Measurements from ENCODE around the gene FCRL6.

The FCRL6 gene, protein sequence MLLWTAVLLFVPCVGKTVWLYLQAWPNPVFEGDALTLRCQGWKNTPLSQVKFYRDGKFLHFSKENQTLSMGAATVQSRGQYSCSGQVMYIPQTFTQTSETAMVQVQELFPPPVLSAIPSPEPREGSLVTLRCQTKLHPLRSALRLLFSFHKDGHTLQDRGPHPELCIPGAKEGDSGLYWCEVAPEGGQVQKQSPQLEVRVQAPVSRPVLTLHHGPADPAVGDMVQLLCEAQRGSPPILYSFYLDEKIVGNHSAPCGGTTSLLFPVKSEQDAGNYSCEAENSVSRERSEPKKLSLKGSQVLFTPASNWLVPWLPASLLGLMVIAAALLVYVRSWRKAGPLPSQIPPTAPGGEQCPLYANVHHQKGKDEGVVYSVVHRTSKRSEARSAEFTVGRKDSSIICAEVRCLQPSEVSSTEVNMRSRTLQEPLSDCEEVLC

DNA sequence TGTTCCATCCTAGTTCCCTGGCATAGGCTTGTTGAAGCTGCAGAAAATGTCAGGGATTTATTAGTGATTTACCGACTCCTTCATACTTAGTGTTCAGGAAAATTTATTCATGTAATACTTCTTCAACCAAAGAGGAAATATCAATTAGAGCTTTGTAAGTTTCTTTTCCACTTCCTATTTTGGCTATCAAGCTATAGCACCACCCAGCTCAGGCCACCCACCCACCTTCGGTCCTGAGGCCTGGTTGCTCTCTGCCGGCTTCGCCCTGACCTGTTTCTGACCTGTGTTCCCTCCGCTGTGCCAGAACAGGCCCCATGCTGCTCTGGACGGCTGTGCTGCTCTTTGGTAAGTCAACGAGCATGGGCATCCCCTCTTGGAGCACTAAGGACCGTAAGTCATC is at the start of gene FCRL6:
TSS of gene FCRL6 (plus strand) at position 250 of the 400 bp plus-strand sequence. CDS start at position 315, 65 bp downstream.
- no peak for DNase-seq (ENCODE audit: low read depth)

DNA sequence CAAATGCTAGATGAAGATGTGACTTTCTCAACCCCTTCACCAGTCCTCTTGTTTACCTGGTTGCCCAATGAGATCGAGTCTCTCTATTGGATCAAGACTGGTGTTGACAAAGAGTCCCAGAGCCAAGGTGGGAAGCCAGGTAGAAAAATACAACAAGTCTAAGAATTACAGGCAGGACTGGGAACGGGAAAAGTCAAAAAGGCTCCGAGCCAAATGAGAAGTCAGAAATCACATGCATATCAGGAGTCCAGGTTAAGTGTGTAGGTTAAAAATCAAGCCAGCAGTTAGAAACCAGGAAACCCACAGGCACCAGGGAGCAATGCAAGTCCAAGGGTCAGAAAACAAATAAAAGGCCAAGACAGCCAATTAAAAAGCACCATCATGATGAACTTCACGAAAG is 48.8 kb upstream of the FCRL6 start:
- no peak for DNase-seq (ENCODE audit: low read depth)

DNA sequence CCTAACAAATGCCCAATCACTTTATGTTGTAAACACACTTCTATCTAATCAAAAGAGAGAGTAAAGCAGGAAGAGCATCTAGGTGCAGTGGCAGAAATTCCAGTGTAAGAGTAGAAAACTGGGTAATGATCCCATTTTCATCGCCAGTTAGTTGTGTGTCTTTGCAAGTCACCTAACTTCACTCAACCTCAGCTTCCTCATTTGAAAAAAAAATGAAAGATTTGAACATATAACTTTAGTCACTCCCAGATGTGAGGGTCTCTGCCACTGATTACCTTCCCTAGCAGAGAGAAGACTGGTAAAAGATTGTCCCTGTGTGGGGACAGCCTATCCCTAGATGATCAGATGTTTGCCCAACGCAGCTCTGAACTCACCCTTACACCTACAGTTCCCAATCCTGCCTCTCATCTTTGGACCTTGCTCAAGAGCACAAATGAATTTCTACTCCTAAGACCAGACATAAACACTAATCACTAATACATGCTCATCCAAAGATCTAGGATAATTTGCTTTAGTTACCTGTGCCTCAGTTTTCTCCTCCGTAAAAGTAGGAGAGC is 46.6 kb upstream of the FCRL6 start:
- DNase-seq (ENCODE audit: low read depth): no peak

DNA sequence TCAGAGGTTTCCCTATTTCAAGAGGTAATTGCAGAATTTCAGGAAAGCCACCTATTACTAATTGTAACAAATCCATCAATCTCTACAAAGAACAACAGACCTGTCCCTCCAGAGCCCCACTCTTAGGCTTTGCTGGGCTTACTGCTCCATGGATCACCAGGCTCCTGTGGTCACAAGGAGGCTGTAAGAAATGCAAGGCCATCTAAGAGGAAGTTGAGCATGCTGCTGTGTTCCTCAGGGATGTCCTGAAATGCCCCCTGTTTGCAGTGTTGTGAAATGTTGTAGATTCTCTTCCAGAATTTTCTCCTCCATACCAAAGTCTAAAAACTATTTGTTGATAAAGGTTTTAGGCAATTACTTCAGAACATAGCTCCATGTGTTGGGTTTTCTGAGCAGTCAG is 45.8 kb upstream of the FCRL6 start:
- DNase-seq (ENCODE audit: low read depth): no peak

DNA sequence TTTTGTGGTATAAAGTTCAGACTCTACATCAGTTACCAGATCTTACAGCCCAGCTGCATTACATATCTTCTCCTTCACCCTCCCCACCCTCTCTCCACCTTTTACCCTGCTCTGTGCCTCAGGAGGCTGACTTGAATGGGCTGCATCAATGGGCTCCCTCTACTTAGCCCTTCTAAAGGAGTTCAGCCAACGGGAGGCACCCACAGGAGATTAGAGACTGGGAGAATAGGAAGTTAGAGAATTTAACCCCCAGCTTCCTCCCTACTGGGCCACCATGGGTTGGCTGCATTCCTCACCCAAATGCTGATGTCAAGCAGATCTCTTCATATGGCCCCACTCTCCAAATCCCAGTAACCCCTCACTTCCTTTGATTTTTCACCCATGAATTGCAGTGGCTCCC is 38.5 kb upstream of the FCRL6 start:
- DNase-seq (ENCODE audit: low read depth): no peak

DNA sequence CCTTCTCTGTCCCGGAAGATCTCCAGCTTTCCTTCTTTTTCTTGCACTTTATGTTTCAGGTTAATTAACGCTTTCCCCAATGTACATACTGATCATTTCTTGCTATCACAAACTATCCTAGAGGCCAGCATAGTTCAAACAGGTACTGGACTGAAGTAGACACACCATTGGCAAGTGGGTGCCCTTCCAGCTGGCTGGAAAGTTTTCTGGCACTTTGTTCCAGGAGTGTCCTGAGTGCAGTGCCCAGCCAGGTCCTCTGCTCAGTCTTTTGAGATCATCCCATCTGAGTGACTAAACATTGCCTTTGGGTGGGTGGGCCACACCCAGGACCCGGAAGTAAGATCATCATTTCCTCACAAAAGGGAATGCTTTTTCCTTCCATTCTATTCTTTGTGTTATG is 36.4 kb upstream of the FCRL6 start:
- no peak for DNase-seq (ENCODE audit: low read depth)

DNA sequence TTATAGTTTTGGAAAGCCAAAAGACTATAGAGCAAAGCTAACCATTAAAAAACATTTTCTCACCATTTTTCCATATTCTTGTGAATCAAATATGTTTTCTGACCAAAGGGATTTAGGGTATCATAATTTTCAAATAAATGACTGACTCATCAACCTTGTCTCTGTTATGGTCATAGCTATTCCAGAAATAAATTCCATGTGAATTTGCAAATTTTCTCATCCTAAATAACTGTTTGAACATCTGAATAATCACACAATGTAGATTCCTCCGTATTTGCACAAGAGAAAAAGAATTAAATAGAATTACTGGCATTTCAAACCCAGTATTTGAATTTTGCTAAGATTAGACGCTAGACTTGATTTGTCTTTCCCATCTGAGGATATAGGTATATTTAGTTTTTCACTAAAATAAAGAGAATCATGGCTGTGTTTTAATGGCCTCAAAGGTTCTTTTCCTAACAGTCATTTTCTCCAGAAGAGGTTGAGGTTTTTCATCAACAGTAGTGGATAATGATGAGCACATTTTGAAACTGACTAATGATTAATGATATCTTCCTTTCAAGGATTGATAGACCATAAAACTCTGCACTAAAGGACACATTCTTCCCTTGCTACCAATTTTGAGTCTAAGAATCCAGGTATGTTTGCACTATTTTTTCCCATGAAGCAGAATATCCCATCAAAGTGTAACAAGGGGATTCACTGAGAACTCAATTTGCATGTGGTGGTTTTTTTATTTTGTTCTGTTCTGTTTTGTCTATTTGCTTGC is 30.8 kb upstream of the FCRL6 start:
- DNase-seq (ENCODE audit: low read depth): no peak

DNA sequence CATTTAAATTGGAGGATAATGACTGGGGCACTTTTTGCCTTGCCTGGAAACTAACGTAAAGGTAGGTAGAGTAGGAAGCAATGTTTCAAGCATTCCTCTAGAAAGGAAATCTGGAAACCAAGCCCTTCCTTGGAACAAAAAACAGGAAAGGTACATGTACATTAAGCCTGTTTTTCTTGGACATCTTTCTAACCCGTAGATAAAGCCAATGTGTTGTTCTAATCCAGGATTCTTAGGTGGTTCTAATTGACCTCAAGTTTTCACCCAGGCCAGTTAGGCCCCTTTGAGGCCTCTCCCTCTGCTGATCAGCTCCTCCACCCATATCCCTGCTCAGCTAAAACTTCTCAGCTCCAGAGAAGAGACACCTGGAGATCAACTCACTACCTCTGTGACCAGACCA is 27.7 kb upstream of the FCRL6 start:
- DNase-seq (ENCODE audit: low read depth): no peak

DNA sequence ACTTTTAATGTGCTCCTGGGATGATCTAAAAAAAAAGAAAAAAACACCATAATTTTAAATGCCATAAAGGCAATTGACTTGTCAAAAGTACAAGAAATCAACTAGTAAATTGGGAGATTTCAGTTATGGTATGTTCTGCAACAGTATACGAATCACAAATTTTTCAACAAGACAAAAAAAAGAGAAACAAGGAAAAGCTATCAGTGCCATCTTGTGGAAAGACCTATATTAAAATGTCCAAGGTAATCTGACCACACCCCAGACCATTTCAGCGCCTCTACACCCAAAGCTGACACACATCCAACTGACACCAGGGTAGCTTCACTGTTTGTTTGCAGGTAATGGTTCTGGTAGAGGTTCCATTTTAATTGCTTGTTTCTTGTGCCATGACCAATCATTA is 26.4 kb upstream of the FCRL6 start:
- DNase-seq (ENCODE audit: low read depth): peak; percentile 50

DNA sequence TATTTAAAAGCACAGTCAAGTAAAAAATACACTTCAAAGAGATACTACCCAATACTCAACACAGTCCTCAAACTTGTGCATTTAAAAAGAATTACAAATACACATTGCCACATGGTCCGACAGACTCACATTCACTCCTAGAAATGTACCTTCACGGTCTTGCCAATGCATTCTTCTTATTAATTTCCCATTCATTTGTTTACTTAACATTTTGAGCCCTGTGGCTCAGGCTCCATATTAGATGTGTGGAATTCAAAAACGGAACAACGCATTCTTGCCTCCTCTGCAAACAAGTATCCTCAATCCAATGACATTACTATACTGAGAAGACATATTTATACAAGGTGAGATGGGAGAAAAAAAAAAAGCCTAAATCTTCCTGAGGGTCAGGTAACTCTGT is 23.9 kb upstream of the FCRL6 start:
- no peak for DNase-seq (ENCODE audit: low read depth)

DNA sequence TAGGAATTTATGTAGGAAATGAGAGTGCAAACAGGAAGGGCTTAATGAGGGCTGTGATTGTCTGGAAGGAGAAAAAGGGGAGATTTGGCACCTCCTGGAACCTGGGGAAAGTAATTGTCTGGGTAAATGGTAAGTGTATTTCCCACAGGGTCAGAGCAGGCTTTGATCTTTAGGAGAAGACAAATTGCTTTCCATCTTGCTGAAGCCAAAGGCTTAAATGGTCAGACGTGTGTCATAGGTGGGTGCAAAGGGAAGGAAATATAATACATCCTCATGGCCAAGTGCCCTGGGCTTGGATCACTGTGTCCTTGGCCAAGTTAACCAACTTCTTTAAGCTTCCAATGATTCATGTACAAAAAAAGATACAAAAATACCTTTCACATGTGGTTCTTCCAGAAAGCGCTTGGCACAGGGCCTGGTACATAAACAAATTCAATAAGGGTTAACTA is 22.7 kb upstream of the FCRL6 start:
- DNase-seq (ENCODE audit: low read depth): peak; percentile 44

DNA sequence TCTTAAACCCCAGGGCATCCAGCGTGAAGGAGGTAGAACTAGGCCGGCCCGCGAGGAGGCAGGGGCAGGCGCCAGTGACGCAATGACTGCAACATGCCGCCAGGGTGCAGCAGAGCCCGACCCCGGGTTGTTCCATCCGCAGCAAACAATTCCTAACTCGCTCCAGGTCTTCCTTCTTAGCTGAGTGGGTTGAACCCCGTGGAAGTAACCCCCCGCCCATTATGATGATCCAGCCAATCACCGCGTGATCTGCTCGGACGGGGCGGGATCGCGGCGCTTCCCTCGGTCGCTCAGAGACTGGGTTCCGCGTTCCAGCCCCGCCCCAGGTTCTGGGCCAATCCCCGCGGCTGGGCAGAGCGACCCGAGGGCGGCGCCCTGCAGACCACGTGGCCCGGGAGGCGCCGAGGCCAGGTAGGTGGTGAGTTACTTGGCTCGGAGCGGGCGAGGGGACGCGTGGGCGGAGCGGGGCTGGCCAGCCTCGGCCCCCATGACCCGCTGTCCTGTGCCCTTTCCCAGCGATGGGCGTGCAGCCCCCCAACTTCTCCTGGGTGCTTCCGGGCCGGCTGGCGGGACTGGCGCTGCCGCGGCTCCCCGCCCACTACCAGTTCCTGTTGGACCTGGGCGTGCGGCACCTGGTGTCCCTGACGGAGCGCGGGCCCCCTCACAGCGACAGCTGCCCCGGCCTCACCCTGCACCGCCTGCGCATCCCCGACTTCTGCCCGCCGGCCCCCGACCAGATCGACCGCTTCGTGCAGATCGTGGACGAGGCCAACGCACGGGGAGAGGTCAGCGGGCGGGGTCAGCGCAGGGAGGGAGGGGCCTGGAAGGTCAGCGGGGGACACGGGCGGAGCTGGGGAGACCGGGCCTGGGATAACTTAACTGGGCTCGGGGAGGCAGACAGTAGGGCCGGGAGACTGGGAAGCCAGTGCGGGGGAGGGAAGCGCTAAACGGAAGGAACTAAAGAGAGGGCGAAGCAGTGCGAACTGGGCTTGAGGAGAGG is 21.3 kb upstream of the FCRL6 start, which contains the start of gene DUSP23:
TSS of gene DUSP23 (plus strand) at position 380 of the 1,000 bp plus-strand sequence. CDS start at position 519, 139 bp downstream.
- peak; percentile 96 for DNase-seq (ENCODE audit: low read depth)

DNA sequence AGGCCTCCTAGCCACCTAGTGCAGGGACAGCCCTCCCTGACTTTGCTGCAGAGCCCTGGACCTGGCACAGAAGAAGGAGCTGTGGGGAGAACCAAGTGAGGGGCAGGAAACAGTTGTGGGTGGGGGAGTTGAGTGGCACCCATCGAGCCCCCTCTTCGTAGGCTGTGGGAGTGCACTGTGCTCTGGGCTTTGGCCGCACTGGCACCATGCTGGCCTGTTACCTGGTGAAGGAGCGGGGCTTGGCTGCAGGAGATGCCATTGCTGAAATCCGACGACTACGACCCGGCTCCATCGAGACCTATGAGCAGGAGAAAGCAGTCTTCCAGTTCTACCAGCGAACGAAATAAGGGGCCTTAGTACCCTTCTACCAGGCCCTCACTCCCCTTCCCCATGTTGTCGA is 20.2 kb upstream of the FCRL6 start:
- DNase-seq (ENCODE audit: low read depth): no peak

DNA sequence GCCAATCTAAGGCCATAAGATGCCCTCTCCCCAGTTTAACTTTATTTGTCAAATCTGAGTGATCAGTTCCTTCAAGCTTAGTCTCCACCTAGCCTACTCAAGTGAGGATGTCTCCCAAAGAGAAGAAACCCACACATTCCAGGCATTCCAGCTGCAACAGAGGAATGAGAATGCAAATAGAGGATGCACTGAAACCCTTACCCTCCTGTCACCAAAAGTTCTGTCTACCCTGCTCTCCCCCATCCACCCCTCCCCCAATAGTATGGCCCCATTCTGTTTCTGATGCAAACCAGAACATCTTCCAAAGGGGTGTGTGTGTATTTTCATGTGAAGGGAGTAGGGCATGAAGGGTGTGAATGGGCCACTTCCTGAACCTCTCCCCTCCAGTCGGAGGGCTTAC is 18.4 kb upstream of the FCRL6 start:
- peak; percentile 13 for DNase-seq (ENCODE audit: low read depth)

DNA sequence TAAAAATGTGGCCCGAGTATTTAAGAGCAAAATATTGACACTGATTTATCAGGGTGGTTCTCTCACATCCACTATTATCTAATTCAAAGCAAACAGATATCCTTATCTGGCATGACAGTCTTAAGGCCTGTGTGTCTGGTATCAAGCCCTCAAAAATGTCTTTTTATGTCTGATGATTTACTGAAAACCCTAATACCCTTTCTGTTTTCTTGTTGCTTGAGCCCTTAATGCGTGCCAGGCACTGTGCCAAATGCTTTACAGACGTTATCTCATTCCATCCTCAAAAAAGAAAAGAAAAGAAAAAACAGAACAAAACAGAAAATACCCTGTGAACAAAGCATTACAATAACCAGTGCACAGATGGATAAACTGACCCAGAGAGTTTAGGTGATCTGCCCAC is 15.7 kb upstream of the FCRL6 start:
- no peak for DNase-seq (ENCODE audit: low read depth)

DNA sequence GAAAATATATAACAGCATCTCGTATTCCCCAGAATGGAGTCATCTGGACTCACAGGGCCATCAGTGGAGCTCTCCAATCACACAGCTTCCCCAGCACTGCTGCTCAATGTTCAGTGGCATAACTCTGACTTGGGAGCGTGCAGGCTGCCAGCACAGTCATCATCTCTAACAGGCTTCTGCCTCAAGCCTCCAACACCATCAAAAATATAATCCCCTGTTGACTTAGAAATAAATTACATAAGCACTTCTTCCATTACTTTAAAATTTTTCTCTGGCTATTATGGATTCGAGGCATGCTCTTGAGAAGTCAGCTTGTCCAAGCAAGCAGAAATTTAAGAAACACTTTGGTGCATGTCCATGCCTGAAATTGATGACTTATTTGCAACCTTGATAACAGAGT is 15.2 kb upstream of the FCRL6 start:
- no peak for DNase-seq (ENCODE audit: low read depth)

DNA sequence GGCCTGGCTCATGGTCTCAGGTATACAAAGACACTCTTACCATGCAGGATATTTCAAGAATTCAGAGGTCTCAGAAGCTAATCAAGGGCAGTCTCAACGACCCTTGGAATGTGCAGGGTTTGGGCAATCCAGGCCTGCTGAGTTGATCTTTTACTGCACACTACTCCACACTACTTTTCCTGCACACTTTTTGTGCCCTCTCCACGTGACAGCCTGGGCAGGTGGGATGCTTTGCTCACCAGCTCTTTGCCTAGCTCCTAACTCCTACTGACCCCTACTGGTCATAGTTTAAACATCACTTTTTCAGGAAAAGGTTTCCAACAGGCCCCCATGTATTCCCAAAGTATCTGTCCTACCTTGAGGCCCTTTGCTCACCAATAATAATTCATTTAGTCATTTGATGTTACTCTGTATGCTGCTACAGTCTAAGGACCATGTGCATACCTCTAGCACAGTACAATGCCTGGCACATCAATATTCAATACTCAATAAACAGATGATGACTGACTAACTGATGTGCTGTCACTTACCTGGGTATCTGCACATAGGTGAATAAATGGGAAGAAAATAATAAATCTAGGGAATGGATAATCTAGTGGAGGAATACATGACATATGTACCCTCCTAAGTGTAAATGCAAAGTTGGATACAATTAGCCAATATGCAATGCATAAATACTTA is 11.8 kb upstream of the FCRL6 start:
- DNase-seq (ENCODE audit: low read depth): peak; percentile 56

DNA sequence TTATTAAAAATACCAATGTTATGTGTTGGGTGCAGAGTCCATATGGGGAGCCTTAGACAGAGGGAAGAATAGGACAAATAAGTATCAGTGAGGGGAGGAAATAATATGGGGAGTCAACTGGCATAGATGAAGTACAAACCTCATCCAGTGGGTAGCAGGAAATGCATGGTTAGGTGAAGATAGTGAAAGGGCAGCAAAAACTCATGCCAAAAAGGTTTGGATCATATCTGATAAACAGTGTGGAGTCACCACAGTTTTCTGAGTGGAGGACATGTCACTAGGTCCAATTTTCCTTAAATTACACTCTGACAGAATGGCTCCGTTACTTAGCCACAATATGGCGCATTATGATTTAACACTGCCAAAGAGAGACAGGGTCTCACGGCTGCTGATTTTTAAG is 11.1 kb upstream of the FCRL6 start:
- DNase-seq (ENCODE audit: low read depth): no peak

DNA sequence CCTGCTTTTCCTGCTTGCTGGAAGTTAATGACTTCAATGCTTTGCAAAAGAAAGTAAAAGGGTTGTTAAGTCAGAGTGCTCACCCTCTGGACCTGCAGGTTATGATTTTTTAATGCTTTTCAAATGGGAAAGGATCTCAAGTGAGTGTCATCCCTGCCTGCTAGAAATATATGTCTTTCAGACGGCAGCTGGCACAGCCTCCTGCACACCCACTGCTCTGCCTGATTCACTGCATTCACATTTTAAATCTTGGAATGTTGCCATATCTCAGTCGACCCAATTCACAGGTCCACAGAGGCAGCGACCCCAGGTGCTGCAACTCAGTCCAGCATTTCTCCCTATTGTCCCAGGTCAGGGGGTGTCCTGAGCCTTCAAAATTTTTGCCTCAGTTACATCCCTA is 10.7 kb upstream of the FCRL6 start:
- no peak for DNase-seq (ENCODE audit: low read depth)

DNA sequence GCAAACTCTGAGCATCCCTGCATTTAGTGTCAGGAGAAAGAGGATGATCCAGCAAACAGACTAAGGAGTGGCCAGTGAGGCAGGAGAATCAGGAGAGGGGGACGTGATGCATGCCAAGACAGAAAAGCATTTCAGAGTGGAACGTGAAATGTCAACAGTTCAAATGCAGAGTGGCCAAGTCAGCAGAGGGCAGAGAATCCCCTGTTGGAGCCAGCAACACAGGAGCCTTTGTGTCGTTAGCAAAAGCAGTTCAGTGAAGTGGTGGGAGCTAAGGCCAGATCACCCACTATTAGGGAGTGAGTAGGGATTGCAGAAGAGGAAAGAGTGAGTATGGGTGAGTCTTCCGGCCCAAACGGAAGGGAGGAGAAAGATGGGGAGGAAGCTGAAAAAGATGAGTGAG is 6.6 kb upstream of the FCRL6 start:
- DNase-seq (ENCODE audit: low read depth): no peak

DNA sequence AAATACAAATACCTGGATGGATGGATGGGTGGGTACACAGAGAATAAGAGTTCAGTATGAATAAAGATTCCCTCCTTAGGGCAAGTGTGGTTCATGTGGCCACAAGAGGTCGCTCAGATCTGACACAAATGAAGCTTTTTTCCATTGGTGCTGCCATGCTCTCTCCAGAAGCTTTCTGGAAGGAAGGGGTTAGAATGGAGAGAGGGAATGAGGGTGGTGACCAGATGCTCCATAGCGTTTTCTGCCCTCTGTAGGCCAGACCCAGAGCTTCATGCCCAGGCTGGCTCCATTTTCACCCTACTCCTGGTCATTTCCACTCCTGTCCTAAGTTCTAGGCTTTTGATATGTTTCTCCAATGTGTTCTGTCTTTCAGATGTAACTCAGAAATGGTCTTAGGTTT is 3.3 kb upstream of the FCRL6 start:
- peak; percentile 95 for DNase-seq (ENCODE audit: low read depth)
